Esophagus (tissue), 2 donors: ENCODE data around the gene DEPP1. TPM values are rescaled to one million over a fixed set of nuclear protein-coding genes. Genes with fewer than 3 reads are reported as not detected.
A peak's percentile ranks its signal among the peaks of the same experiment; 100 is the strongest.

ENCODE experiments used
- H3K27ac ChIP-seq, 2 donors: one replicate each; pipeline ENCODE4 v1.5.1; 2013; ENCODE audit warnings: low read depth in 2 of 2, mild to moderate bottlenecking in 2 of 2, inconsistent platforms in 1 of 2, low read length in 1 of 2, moderate library complexity in 1 of 2
- H3K27me3 ChIP-seq, 2 donors: one replicate each; pipeline ENCODE4 v1.6.1; 2013; ENCODE audit warnings: low read length in 2 of 2, control low read depth in 1 of 2, mild to moderate bottlenecking in 1 of 2; ENCODE audit not compliant: insufficient read depth in 2 of 2, control insufficient read depth in 1 of 2
- H3K36me3 ChIP-seq, 2 donors: one replicate each; pipeline ENCODE4 v1.6.1; 2013; ENCODE audit warnings: low read length in 1 of 2; ENCODE audit not compliant: control insufficient read depth in 2 of 2, insufficient read depth in 2 of 2
- H3K4me1 ChIP-seq, 2 donors: one replicate each; pipeline ENCODE4 v1.6.1; 2013; ENCODE audit warnings: low read length in 1 of 2; ENCODE audit not compliant: control insufficient read depth in 2 of 2, insufficient read depth in 2 of 2
- H3K4me3 ChIP-seq, 2 donors: one replicate each; pipeline ENCODE4 v1.5.1; 2013; ENCODE audit warnings: low read length in 2 of 2, mild to moderate bottlenecking in 2 of 2, low read depth in 1 of 2, moderate library complexity in 1 of 2
- H3K9me3 ChIP-seq, 2 donors: one replicate each; pipeline ENCODE4 v1.6.1; 2013; ENCODE audit warnings: mild to moderate bottlenecking in 2 of 2, low read depth in 1 of 2, low read length in 1 of 2, moderate library complexity in 1 of 2; ENCODE audit not compliant: control insufficient read depth in 2 of 2, insufficient read depth in 1 of 2
- WGBS, 2 donors: extraction: QIAGEN DNeasy Blood & Tissue Kit; methylation state at CpG; one replicate each; pipeline ENCODE4 v1.1.7; 2013; 5-methylcytosine and 5-hydroxymethylcytosine counted together
- polyA plus RNA-seq, 2 donors: library from polyadenylated mRNA; stranded (reverse); fragments of 200-250 nt; gene quantifications; one replicate each; pipeline ENCODE4 v1.2.3, GENCODE V29; 2013
- donor health status: healthy with polysubstance abuse.
- donor health status: Bipolar disorder and iron deficiency.

DEPP1 gene
- polyA plus RNA-seq, 2 donors, result 7.7 to 29.0 TPM

DNA sequence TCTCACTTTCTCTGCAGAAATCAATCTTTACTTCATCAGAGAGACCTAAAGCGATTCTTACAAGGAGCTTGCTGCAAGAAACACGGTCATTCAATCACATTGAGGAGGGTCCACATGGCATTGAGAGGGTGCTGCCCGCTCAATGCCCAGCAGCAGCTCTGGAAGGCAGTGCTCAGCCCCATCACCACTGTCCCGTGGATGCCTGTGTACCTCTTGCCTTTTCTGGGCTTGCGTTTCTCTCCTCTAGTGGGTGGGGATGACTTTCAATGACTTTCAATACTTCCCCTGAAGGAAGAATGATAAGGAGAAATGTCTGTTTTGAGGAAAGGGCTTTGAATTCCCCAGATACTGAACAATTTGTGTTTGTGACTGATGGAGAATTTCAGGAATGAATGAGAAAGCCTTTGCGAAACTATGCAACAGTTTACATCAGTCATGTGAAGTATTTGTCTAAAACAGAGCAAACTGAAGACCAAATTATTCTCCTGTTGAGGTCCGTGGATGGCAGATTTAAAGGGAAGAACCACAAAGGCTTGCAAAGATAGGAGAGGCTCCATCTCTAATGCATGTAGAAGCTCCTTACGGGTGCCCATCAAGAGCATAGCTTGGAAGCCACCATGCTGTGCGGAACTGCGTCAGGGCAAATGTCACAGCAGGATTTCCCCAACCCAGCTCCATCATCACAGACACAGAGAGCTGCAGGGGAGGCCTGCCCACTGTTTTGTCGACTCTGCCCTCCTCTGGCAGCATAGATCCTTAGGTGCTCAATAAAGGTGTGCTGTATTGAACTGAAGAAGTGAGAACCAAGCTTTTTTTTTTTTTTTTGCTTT lies 15.5 kb upstream of the DEPP1 start:
- no peak overlapping the region for H3K4me3 ChIP-seq
- WGBS, 2 donors, result 87% methylated on average over 11 of the region's 11 CpGs
- peaks cover 0 to 2% of the 10 kb centered on the region in 2 donors for H3K36me3 ChIP-seq
- peaks cover 0 to 2% of the 10 kb centered on the region in 2 donors for H3K9me3 ChIP-seq
- peak overlapping the region; percentile 24 to 57 for H3K27ac ChIP-seq
- H3K4me1 ChIP-seq, result peaks cover 10 to 13% of the 10 kb centered on the region in 2 donors
- no peaks in the 10 kb centered on the region for H3K27me3 ChIP-seq

DNA sequence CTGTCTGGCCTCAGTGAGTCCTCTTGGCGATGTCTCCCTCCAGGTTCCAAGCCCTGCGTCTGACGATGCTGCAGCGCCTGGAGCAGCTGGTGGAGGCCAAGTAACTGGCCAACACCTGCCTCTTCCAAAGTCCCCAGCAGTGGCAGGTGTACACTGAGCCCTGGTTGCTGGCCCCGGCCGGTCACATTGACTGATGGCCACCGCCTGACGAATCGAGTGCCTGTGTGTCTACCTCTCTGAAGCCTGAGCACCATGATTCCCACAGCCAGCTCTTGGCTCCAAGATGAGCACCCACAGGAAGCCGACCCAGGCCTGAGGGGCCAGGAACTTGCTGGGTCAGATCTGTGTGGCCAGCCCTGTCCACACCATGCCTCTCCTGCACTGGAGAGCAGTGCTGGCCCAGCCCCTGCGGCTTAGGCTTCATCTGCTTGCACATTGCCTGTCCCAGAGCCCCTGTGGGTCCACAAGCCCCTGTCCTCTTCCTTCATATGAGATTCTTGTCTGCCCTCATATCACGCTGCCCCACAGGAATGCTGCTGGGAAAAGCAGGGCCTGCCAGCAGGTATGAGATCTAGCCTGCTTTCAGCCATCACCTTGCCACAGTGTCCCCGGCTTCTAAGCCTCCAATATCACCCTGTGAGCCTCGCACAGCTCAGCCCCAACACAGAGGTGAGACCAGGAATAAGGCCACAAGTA lies 14.8 kb upstream of the DEPP1 start:
- H3K4me1 ChIP-seq, result peaks cover 10 to 13% of the 10 kb centered on the region in 2 donors
- H3K36me3 ChIP-seq, result peaks cover 0 to 2% of the 10 kb centered on the region in 2 donors
- no peaks in the 10 kb centered on the region for H3K27me3 ChIP-seq
- peak overlapping the region in 1 of 2 donors; percentile 12 for H3K27ac ChIP-seq
- no peak overlapping the region for H3K4me3 ChIP-seq
- WGBS, 2 donors, result 90 to 95% methylated on average over 14 of the region's 14 CpGs
- peaks cover 0 to 2% of the 10 kb centered on the region in 2 donors for H3K9me3 ChIP-seq

DNA sequence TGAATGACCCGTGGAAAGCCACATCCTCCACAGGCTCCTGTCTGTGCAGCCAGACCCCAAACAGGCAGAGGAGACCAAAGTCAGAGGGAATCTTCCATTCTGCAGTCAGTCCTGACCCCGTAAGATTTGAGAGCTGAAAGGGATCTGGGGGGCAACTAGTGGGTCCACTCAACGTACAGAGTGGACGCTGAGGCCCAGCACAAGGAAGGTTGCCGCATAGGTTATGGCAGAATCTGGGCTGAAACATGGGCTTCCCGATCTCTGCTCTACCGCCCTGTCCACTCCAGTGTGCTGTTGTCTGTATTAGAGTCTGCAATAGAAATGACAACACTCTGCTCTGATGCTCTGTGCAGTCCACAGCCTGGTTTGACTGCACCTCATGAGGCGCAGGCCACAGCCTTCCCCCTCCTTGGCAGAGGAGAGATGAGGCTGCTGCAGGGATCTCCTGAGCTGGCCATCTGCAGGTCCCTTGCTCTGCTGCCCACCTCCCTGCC lies 14.2 kb upstream of the DEPP1 start:
- no peak overlapping the region for H3K27ac ChIP-seq

DNA sequence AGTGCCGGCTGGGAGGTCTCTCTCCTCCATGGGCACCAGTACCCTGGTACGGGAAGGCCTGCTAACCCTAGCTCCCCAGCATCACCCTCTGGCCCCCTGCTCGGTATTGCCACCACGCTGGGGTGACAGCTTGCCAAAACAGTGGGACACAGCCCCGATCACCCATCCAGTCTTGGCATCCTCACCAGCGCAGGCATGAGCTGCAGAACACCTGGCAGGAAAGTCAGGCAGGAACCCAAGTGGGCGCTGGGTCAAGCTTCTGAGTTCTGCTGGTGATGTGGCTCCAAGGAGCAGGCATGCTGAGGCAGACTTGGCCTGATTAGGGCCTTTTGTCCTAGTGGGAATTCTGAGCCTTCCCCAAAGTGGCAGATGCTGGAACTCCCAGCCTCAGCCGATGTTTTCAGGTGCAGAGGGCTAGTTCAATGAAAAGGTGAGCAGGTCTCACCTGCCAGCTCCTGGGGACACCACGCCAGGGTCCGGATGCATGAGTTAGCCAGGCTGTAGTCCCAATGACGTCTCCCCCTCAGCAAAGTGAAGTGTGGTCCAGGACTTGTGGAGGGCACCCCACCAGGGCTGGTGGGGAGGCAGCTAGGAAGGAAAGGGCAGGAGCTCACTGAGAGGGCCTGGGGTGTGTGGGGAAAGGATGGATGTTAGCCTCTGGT lies 13.6 kb upstream of the DEPP1 start:
- Histone ChIP-seq H3K27me3 (no peaks in the 10 kb centered on the region), H3K27ac (peak overlapping the region in 1 of 2 donors; percentile 39), H3K4me1 (peaks cover 10 to 13% of the 10 kb centered on the region in 2 donors), H3K36me3 (peaks cover 0 to 2% of the 10 kb centered on the region in 2 donors), H3K9me3 (peaks cover 0 to 2% of the 10 kb centered on the region in 2 donors), H3K4me3 (no peak overlapping the region)
- 49 to 52% methylated on average over 11 of the region's 11 CpGs for WGBS, 2 donors

More for the DNA sequence above, 14.2 kb upstream of the DEPP1 start:
- Histone ChIP-seq H3K36me3 (peaks cover 0 to 2% of the 10 kb centered on the region in 2 donors), H3K27me3 (no peaks in the 10 kb centered on the region), H3K4me1 (peaks cover 10 to 13% of the 10 kb centered on the region in 2 donors), H3K9me3 (peaks cover 0 to 2% of the 10 kb centered on the region in 2 donors), H3K4me3 (no peak overlapping the region)
- WGBS, 2 donors, result 94 to 95% methylated on average over 8 of the region's 8 CpGs

DNA sequence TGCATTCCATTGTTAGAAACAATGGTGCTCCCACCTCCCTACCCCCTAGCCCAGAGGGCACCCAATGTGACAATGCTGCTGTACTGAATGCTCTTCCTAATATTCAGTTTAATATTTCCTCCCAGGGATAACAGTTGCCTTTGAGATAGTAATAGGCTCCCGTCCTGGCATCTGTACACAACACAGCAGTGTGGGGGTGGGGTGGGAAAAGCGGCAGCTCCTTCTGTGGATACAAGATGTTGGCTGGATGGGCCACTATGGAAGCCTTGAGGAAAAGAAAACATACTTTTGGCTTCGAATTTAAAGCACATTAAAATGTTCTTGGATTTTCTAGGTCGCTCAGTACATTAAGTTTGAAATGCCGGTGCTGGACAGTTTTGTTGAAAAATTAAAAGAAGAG lies 13.0 kb upstream of the DEPP1 start:
- peaks cover 0 to 2% of the 10 kb centered on the region in 2 donors for H3K9me3 ChIP-seq
- peaks cover 10 to 13% of the 10 kb centered on the region in 2 donors for H3K4me1 ChIP-seq
- H3K27ac ChIP-seq, result no peak overlapping the region
- no peaks in the 10 kb centered on the region for H3K27me3 ChIP-seq
- 47 to 58% methylated on average over 5 of the region's 5 CpGs for WGBS, 2 donors
- peaks cover 0 to 2% of the 10 kb centered on the region in 2 donors for H3K36me3 ChIP-seq
- H3K4me3 ChIP-seq, result no peak overlapping the region

DNA sequence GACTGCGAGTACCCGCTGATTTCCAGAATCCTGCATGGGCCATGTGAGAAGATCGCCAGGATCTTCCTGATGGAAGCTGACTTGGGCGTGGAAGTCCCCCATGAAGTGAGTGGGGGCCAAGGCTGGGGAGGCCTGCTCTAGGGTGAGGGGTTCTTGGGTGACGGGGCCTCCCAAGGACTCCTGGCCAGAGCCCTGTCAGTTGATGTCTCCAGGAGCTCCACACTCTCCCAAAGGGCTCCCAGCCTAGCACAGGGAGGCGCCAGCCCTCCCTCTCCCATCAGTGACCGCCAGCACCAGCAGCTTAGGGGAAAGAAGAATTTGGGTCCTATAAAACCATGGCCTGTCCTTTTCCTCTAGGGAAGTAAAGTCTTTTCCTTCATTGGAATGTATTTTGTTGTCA lies 12.4 kb upstream of the DEPP1 start:
- Histone ChIP-seq H3K4me1 (peaks cover 9 to 10% of the 10 kb centered on the region in 2 donors), H3K27ac (no peak overlapping the region), H3K36me3 (peaks cover 0 to 2% of the 10 kb centered on the region in 2 donors), H3K27me3 (no peaks in the 10 kb centered on the region), H3K9me3 (peaks cover 0 to 2% of the 10 kb centered on the region in 2 donors), H3K4me3 (no peak overlapping the region)
- 94 to 99% methylated on average over 7 of the region's 7 CpGs for WGBS, 2 donors

DNA sequence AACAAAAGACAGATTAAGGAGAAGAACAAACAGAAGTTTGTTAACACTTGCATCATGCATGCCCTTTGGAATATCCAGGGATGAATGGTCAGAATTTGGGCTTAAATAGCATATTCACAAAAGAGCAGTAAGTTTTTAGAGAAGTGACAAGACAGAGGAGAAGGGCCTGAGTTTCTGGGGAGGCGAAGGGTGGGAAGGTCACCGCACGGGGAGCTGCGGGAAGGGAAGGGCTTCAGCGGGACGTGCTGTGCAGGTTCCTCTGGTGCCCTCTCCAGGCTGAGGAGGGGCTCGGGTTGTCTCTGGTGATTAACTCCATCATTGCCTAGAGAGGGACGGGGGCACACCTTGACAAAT lies 11.7 kb upstream of the DEPP1 start:
- peaks cover 0 to 2% of the 10 kb centered on the region in 2 donors for H3K36me3 ChIP-seq
- peaks cover 9% of the 10 kb centered on the region in 2 donors for H3K4me1 ChIP-seq
- H3K27ac ChIP-seq, result no peak overlapping the region
- H3K27me3 ChIP-seq, result no peaks in the 10 kb centered on the region
- no peak overlapping the region for H3K4me3 ChIP-seq
- WGBS, 2 donors, result 50 to 62% methylated on average over 8 of the region's 8 CpGs
- H3K9me3 ChIP-seq, result peaks cover 0 to 2% of the 10 kb centered on the region in 2 donors

DNA sequence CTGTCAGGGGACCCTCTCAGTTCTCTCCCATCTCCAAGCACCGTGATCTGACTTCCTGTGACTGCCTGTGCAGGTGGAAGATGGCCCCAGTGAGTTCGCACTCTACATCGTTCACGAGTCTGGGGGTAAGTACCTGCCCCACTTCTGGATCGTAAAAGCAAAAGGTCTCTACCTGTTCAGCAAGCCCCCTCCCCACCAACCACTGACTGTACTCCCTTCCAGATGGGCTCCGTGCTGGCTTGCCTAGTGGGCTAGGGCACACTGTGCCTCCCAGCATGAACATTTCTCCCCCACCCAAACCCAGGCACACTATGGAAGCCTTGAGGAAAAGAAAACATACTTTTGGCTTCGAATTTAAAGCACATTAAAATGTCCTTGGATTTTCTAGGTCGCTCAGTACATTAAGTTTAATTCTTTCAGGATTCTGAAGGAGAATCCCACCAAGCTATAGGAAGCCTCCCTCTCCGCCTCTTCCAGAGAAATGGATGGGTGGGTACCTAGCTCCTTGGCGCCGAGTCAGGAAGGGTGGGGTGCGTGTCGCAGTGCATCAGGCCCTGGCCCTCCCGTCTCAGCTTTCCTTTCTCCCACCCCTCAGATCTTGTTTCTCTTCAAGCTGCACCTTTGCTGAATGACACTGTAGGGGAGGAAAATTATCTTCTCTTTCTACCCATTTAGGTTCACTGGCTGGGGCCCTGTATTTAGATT lies 11.1 kb upstream of the DEPP1 start:
- Histone ChIP-seq H3K36me3 (peaks cover 0 to 2% of the 10 kb centered on the region in 2 donors), H3K9me3 (peaks cover 0 to 2% of the 10 kb centered on the region in 2 donors), H3K4me1 (peaks cover 5 to 6% of the 10 kb centered on the region in 2 donors), H3K4me3 (no peak overlapping the region), H3K27ac (no peak overlapping the region), H3K27me3 (no peaks in the 10 kb centered on the region)
- WGBS, 2 donors, result 77 to 81% methylated on average over 14 of the region's 14 CpGs
